Mesenchymal stem cell (in vitro differentiated cells and primary cell): ENCODE measurements around the gene RFFL.
"Not testable (repeated sequence)": the region's sequence is repeated elsewhere in the genome, so short reads cannot be mapped to it uniquely, and the experiment has no call there.

Experiments
- DNase-seq: peaks from one replicate; pipeline ENCODE4 v3.0.0-alpha.2; 2013
- H2AFZ ChIP-seq: one replicate; pipeline ENCODE4 v1.6.1; 2013; ENCODE audit warnings: low read depth, mild to moderate bottlenecking, control low read depth, inconsistent platforms, low read length, moderate library complexity
- H2AK5ac ChIP-seq: 2 replicates; pipeline ENCODE4 v1.6.1; 2013; ENCODE audit warnings: low read length, moderate library complexity, mild to moderate bottlenecking, inconsistent platforms; ENCODE audit not compliant: severe bottlenecking
- H2BK120ac ChIP-seq: one replicate; pipeline ENCODE4 v1.6.1; 2013; ENCODE audit warnings: low read depth, mild to moderate bottlenecking, inconsistent platforms, low read length, moderate library complexity
- H2BK12ac ChIP-seq, 2 experiments: one replicate each; pipeline ENCODE4 v1.6.1; 2013; ENCODE audit warnings: inconsistent platforms in 2 of 2, low read length in 2 of 2, mild to moderate bottlenecking in 2 of 2, moderate library complexity in 2 of 2, control low read depth in 1 of 2
- H2BK15ac ChIP-seq: one replicate; pipeline ENCODE4 v1.6.1; 2013; ENCODE audit warnings: mild to moderate bottlenecking, low read depth, inconsistent platforms; ENCODE audit not compliant: poor library complexity, severe bottlenecking
- H2BK5ac ChIP-seq: 2 replicates; pipeline ENCODE4 v1.6.1; 2013; ENCODE audit warnings: low read depth, mild to moderate bottlenecking, low read length, control low read depth, inconsistent platforms; ENCODE audit not compliant: poor library complexity, severe bottlenecking
- H3K14ac ChIP-seq, 2 experiments: one replicate each; pipeline ENCODE4 v1.6.1; 2013; ENCODE audit warnings: inconsistent platforms in 2 of 2, low read length in 2 of 2, control low read depth in 1 of 2, mild to moderate bottlenecking in 1 of 2, moderate library complexity in 1 of 2
- H3K18ac ChIP-seq, 2 experiments: one replicate each; pipeline ENCODE4 v1.6.1; 2013; ENCODE audit warnings: inconsistent platforms in 2 of 2, low read length in 2 of 2, control low read depth in 1 of 2, low read depth in 1 of 2, mild to moderate bottlenecking in 1 of 2
- H3K23ac ChIP-seq, 2 experiments: one replicate each; pipeline ENCODE4 v1.6.1; 2013; ENCODE audit warnings: inconsistent platforms in 2 of 2, low read length in 2 of 2, mild to moderate bottlenecking in 2 of 2, moderate library complexity in 2 of 2, control low read depth in 1 of 2
- H3K27ac ChIP-seq: 2 replicates; pipeline ENCODE4 v1.5.1; 2013; ENCODE audit warnings: mild to moderate bottlenecking, moderate library complexity, low read length, control low read depth, inconsistent platforms; ENCODE audit not compliant: poor library complexity, severe bottlenecking
- H3K27me3 ChIP-seq, 2 experiments: 2 replicates each; pipeline versions ENCODE4 v1.6.1 to v1.7.0; 2013; ENCODE audit warnings: low read length in 2 of 2, mild to moderate bottlenecking in 2 of 2, moderate library complexity in 2 of 2, control low read depth in 1 of 2, inconsistent platforms in 1 of 2; ENCODE audit not compliant: control insufficient read depth in 1 of 2, insufficient read depth in 1 of 2
- H3K36me3 ChIP-seq, 2 experiments: 2 replicates each; pipeline versions ENCODE4 v1.6.1 to v1.7.0; 2013; ENCODE audit warnings: low read length in 2 of 2, control low read depth in 1 of 2, inconsistent platforms in 1 of 2, low read depth in 1 of 2, mild to moderate bottlenecking in 1 of 2; ENCODE audit not compliant: insufficient read depth in 2 of 2, control insufficient read depth in 1 of 2
- H3K4ac ChIP-seq, 2 experiments: one replicate each; pipeline ENCODE4 v1.6.1; 2013; ENCODE audit warnings: inconsistent platforms in 2 of 2, low read length in 2 of 2, mild to moderate bottlenecking in 2 of 2, moderate library complexity in 2 of 2, control low read depth in 1 of 2, low read depth in 1 of 2
- H3K4me1 ChIP-seq: 2 replicates; pipeline ENCODE4 v1.6.1; 2013; ENCODE audit warnings: low read depth, low read length, control low read depth; ENCODE audit not compliant: control insufficient read depth, insufficient read depth
- H3K4me2 ChIP-seq: 2 replicates; pipeline ENCODE4 v1.6.1; 2013; ENCODE audit warnings: low read length, mild to moderate bottlenecking, inconsistent platforms; ENCODE audit not compliant: poor library complexity, severe bottlenecking
- H3K4me3 ChIP-seq, 2 experiments: 2 replicates each; pipeline versions ENCODE4 v1.5.1 to v1.7.0; 2013; ENCODE audit warnings: low read length in 2 of 2, mild to moderate bottlenecking in 2 of 2, control low read depth in 1 of 2, low read depth in 1 of 2; ENCODE audit not compliant: insufficient read depth in 1 of 2
- H3K79me1 ChIP-seq: replicated peaks from 2 replicates; pipeline ENCODE4 v1.6.1; 2013; ENCODE audit warnings: mild to moderate bottlenecking, control low read depth, low read length, inconsistent platforms; ENCODE audit not compliant: poor library complexity, severe bottlenecking
- H3K9ac ChIP-seq: 2 replicates; pipeline ENCODE4 v1.7.0; 2013; ENCODE audit warnings: mild to moderate bottlenecking, low read length, moderate library complexity
- H3K9me3 ChIP-seq: 2 replicates; pipeline ENCODE4 v1.7.0; 2013; ENCODE audit warnings: mild to moderate bottlenecking, low read length; ENCODE audit not compliant: control insufficient read depth
- H4K8ac ChIP-seq: one replicate; pipeline ENCODE4 v1.6.1; 2013; ENCODE audit warnings: inconsistent platforms, mild to moderate bottlenecking, low read length, moderate library complexity
- H4K91ac ChIP-seq: one replicate; pipeline ENCODE4 v1.6.1; 2013; ENCODE audit warnings: mild to moderate bottlenecking, low read length, inconsistent platforms
- WGBS: methylation state at CpG from one replicate; pipeline ENCODE4 v1.1.7; 2013; ENCODE audit warnings: mixed read lengths; 5-methylcytosine and 5-hydroxymethylcytosine counted together

RFFL gene

GRCh38 chr17:35095741-35096140 is 32.2 kb upstream of the RFFL start:
- Histone ChIP-seq H2BK15ac (no peak overlapping the region), H3K14ac (no peak overlapping the region), H2BK120ac (no peak overlapping the region), H2BK12ac (no peak overlapping the region), H2AK5ac (no peak overlapping the region), H3K4me2 (no peak overlapping the region), H3K18ac (no peak overlapping the region), H3K27me3 (no peaks in the 10 kb centered on the region), H3K79me1 (peaks cover 5% of the 10 kb centered on the region), H3K4me3 (no peak overlapping the region), H2AFZ (no peak overlapping the region), H3K4me1 (peaks cover 2% of the 10 kb centered on the region), H3K9ac (no peak overlapping the region), H3K23ac (no peak overlapping the region), H4K91ac (no peak overlapping the region), H3K4ac (no peak overlapping the region), H2BK5ac (no peak overlapping the region), H4K8ac (no peak overlapping the region), H3K36me3 (peaks cover 18 to 23% of the 10 kb centered on the region in 2 experiments), H3K9me3 (no peaks in the 10 kb centered on the region), H3K27ac (no peak overlapping the region)
- no peak for DNase-seq
- WGBS = 100% methylated on average over 1 of the region's 1 CpG

- Histone ChIP-seq H2BK12ac (no peak overlapping the region), H3K9ac (peak overlapping the region; percentile 44), H3K27me3 (no peaks in the 10 kb centered on the region), H2AK5ac (no peak overlapping the region), H3K9me3 (no peaks in the 10 kb centered on the region), H3K4me3 (no peak overlapping the region), H3K4me2 (no peak overlapping the region), H4K91ac (no peak overlapping the region), H3K36me3 (peaks cover 10 to 15% of the 10 kb centered on the region in 2 experiments), H3K14ac (no peak overlapping the region), H4K8ac (no peak overlapping the region), H2BK15ac (no peak overlapping the region), H3K27ac (no peak overlapping the region), H2BK120ac (no peak overlapping the region), H3K18ac (no peak overlapping the region), H3K4ac (no peak overlapping the region), H3K79me1 (peaks cover 2% of the 10 kb centered on the region), H2BK5ac (no peak overlapping the region), H3K23ac (no peak overlapping the region), H3K4me1 (peaks cover under 1% of the 10 kb centered on the region), H2AFZ (no peak overlapping the region)
- peak; percentile 81 for DNase-seq
- 82% methylated on average over 2 of the region's 2 CpGs for WGBS
Observed at GRCh38 chr17:35094902-35095301, 31.4 kb upstream of the RFFL start.

- H3K4me1 ChIP-seq = peaks cover 12% of the 10 kb centered on the region
- not testable (repeated sequence) for DNase-seq, H4K8ac ChIP-seq, H2BK15ac ChIP-seq, H3K18ac ChIP-seq, H2AK5ac ChIP-seq, H4K91ac ChIP-seq, H3K4ac ChIP-seq, H3K4me2 ChIP-seq, H3K23ac ChIP-seq, H2BK5ac ChIP-seq, H3K27ac ChIP-seq, H3K9ac ChIP-seq, H3K79me1 ChIP-seq, H3K14ac ChIP-seq, H3K27me3 ChIP-seq, H2BK120ac ChIP-seq, H3K36me3 ChIP-seq, H3K4me3 ChIP-seq, H2AFZ ChIP-seq, H3K9me3 ChIP-seq, H2BK12ac ChIP-seq
- 95% methylated on average over 8 of the region's 11 CpGs for WGBS
Observed at GRCh38 chr17:35090707-35091106, 27.2 kb upstream of the RFFL start.

- Histone ChIP-seq H3K79me1 (peaks cover 3% of the 10 kb centered on the region), H2BK12ac (peak overlapping the region in 1 of 2 experiments; percentile 68), H2AK5ac (no peak overlapping the region), H3K4me3 (peak overlapping the region; percentile 27 to 67), H2BK120ac (no peak overlapping the region), H3K23ac (no peak overlapping the region), H3K27me3 (no peaks in the 10 kb centered on the region), H3K14ac (no peak overlapping the region), H3K36me3 (no peaks in the 10 kb centered on the region), H3K4me2 (peak overlapping the region; percentile 62), H2BK15ac (no peak overlapping the region), H3K27ac (peak overlapping the region; percentile 65), H3K9ac (peak overlapping the region; percentile 78), H2AFZ (peak overlapping the region; percentile 78), H4K91ac (peak overlapping the region; percentile 46), H4K8ac (peak overlapping the region; percentile 84), H3K18ac (peak overlapping the region; percentile 16 to 85), H3K9me3 (no peaks in the 10 kb centered on the region), H3K4ac (peak overlapping the region in 1 of 2 experiments; percentile 82), H2BK5ac (no peak overlapping the region), H3K4me1 (peaks cover 13% of the 10 kb centered on the region)
- DNase-seq = peak; percentile 73
- 45% methylated on average over 20 of the region's 22 CpGs for whole genome bisulfite sequencing
Observed at GRCh38 chr17:35089586-35090296, 26.2 kb upstream of the RFFL start.
